Measurements from ENCODE around the gene RBM33.

RBM33 gene

GRCh38 chr7:155647302-155647701, 2.8 kb downstream of the RBM33 start:
- TF ChIP-seq POLR2AphosphoS5 (IDR thresholded peaks at IDR 0.05; ENCODE audit: borderline replicate concordance, low read depth, low read length) (no peak), EZH2 (IDR thresholded peaks at IDR 0.05) (no peak), FOXP2 (optimal IDR thresholded peaks at IDR 0.05; ENCODE audit: control extremely low read depth, extremely low read length, insufficient read depth) (no peak)
- Histone ChIP-seq H3K27ac (no peak overlapping the region), H3K9ac (ENCODE audit: insufficient read length) (no peak overlapping the region), H3K4me3 (no peak overlapping the region), H3K36me3 (ENCODE audit: insufficient read depth, low read length) (peaks cover 60% of the 10 kb centered on the region), H3K9me3 (ENCODE audit: low read depth, low read length) (peaks cover 46% of the 10 kb centered on the region)
- no peak for DNase-seq (ENCODE audit: low read depth, low spot score)

DNA sequence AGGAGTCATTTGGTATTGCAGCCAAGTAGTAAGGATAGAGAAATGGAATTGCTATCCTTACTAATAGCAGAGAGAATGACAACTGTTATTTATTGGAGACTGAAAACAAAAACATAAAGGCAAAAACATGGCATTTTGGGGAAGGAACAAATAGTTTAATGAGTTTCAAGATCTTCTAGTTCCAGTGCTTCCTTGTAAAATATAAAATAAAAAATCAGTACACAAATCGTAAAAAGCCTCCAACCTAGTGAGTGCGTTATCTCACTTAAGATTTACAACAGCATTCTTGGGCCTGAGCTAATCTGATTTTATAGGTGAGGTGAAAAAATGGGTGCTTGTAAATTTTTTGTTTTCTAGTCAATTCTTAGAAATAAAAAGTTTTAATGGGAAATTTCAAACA, 3.3 kb downstream of the RBM33 start:
- H3K9ac ChIP-seq (ENCODE audit: insufficient read length) = no peak overlapping the region
- TF ChIP-seq POLR2AphosphoS5 (IDR thresholded peaks at IDR 0.05; ENCODE audit: borderline replicate concordance, low read depth, low read length) = no peak
- TF ChIP-seq FOXP2 (optimal IDR thresholded peaks at IDR 0.05; ENCODE audit: control extremely low read depth, extremely low read length, insufficient read depth) = no peak
- TF ChIP-seq EZH2 (IDR thresholded peaks at IDR 0.05) = no peak
- no peak overlapping the region for H3K27ac ChIP-seq
- peaks cover 49% of the 10 kb centered on the region for H3K9me3 ChIP-seq (ENCODE audit: low read depth, low read length)
- no peak for DNase-seq (ENCODE audit: low read depth, low spot score)
- H3K4me3 ChIP-seq = no peak overlapping the region
- peaks cover 59% of the 10 kb centered on the region for H3K36me3 ChIP-seq (ENCODE audit: insufficient read depth, low read length)

GRCh38 chr7:155648752-155649339, 4.4 kb downstream of the RBM33 start:
- Histone ChIP-seq H3K4me3 (no peak overlapping the region), H3K9ac (ENCODE audit: insufficient read length) (no peak overlapping the region), H3K27ac (no peak overlapping the region), H3K36me3 (ENCODE audit: insufficient read depth, low read length) (peaks cover 56% of the 10 kb centered on the region), H3K9me3 (ENCODE audit: low read depth, low read length) (peaks cover 49% of the 10 kb centered on the region)
- TF ChIP-seq FOXP2 (optimal IDR thresholded peaks at IDR 0.05; ENCODE audit: control extremely low read depth, extremely low read length, insufficient read depth) (no peak), POLR2AphosphoS5 (IDR thresholded peaks at IDR 0.05; ENCODE audit: borderline replicate concordance, low read depth, low read length) (no peak), EZH2 (IDR thresholded peaks at IDR 0.05) (no peak)
- no peak for DNase-seq (ENCODE audit: low read depth, low spot score)

GRCh38 chr7:155649588-155649987, 5.1 kb downstream of the RBM33 start:
- Histone ChIP-seq H3K4me3 (no peak overlapping the region), H3K27ac (no peak overlapping the region), H3K9me3 (ENCODE audit: low read depth, low read length) (peaks cover 49% of the 10 kb centered on the region), H3K36me3 (ENCODE audit: insufficient read depth, low read length) (peaks cover 56% of the 10 kb centered on the region), H3K9ac (ENCODE audit: insufficient read length) (no peak overlapping the region)
- TF ChIP-seq FOXP2 (optimal IDR thresholded peaks at IDR 0.05; ENCODE audit: control extremely low read depth, extremely low read length, insufficient read depth) = no peak
- DNase-seq (ENCODE audit: low read depth, low spot score) = no peak

DNA sequence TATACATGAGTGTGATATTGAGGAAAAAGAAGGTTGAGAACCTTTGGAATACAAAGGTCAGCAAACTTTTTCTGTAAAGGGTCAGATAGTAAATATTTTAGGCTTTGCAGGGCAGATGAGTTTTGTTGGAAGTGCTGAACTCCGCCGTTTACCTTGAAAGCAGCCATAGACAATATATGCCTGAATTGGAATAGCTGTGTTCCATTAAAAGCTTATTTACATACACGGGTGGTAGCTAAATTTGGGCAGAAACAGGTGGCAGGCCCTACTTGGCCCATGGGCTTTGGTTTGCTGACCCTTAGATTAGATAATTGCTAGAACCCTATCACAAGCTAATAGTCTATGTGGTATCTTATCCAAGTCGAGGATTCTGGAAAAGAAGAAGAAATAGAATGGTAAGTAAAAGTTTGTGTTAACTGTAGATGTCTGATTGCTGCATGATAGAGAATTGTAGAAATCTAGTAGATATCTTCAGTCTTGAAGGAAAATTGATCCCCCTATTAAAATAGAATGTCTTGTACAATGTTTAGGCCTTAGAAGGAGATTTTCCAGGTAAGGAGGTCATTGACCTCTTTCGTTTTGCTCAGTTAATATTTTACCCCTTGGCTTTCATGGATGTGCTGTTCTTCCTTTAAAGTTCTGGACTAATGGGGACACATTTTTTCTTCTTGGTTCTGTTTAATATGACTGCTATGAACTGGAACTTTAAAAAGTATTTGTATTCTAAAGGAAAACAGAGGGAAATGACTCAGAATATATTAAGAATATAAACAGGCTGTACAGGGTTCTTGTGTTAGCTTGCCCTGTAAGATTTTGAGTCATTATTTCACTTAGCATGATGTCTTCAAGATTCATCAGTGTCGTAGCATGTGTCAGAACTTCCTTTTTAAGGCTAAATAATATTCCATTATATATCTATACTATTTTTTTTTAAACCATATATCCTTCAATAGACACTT, 8.0 kb downstream of the RBM33 start:
- Histone ChIP-seq H3K9me3 (ENCODE audit: low read depth, low read length) (peaks cover 40% of the 10 kb centered on the region), H3K4me3 (no peak overlapping the region), H3K36me3 (ENCODE audit: insufficient read depth, low read length) (peaks cover 59% of the 10 kb centered on the region), H3K9ac (ENCODE audit: insufficient read length) (no peak overlapping the region), H3K27ac (no peak overlapping the region)
- TF ChIP-seq POLR2AphosphoS5 (IDR thresholded peaks at IDR 0.05; ENCODE audit: borderline replicate concordance, low read depth, low read length) = no peak
- TF ChIP-seq EZH2 (IDR thresholded peaks at IDR 0.05) = no peak
- no peak for TF ChIP-seq FOXP2 (optimal IDR thresholded peaks at IDR 0.05; ENCODE audit: control extremely low read depth, extremely low read length, insufficient read depth)
- no peak for DNase-seq (ENCODE audit: low read depth, low spot score)

DNA sequence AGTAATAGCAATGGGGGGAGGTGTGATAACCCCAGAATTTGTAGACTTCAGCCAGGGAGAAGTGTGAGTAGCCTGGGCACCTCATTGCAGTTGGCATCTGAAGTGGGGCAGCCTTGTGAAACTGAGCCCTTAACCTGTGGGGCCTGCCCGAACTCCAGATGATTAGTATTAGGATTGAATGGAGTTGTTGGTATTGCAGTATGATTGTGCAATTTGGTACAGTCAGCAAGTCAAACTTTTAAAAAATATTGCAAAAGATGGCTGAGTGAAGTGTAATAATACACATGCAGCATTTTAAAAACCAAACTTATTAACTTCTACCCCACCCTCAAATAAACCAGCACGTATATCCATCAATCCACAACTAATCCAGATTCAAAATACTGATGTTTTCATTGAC, 9.3 kb downstream of the RBM33 start:
- Histone ChIP-seq H3K36me3 (ENCODE audit: insufficient read depth, low read length) (peaks cover 50% of the 10 kb centered on the region), H3K9ac (ENCODE audit: insufficient read length) (no peak overlapping the region), H3K4me3 (no peak overlapping the region), H3K9me3 (ENCODE audit: low read depth, low read length) (peaks cover 27% of the 10 kb centered on the region), H3K27ac (no peak overlapping the region)
- no peak for DNase-seq (ENCODE audit: low read depth, low spot score)
- no peak for TF ChIP-seq FOXP2 (optimal IDR thresholded peaks at IDR 0.05; ENCODE audit: control extremely low read depth, extremely low read length, insufficient read depth)
- no peak for TF ChIP-seq POLR2AphosphoS5 (IDR thresholded peaks at IDR 0.05; ENCODE audit: borderline replicate concordance, low read depth, low read length)
- no peak for TF ChIP-seq EZH2 (IDR thresholded peaks at IDR 0.05)

DNA sequence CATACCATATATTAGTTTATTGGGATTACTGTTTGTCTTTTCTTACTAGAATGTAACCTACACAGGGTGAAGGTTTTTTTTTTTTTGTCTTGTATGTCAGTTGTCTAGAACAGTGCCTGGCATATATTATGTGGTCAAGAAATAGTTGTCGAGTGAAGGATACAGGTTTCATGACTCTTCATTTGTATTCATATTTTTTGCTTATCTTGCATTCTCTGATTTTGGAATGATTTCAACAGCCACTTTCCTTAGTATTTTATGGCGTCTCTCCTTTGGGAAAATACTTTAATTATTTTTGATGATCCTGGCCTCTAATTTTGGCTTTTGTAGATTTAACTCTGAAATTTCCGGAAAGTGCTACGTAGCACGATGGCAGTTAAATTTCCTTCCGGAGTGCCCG, 12.4 kb downstream of the RBM33 start:
- TF ChIP-seq EZH2 (IDR thresholded peaks at IDR 0.05) (no peak), POLR2AphosphoS5 (IDR thresholded peaks at IDR 0.05; ENCODE audit: borderline replicate concordance, low read depth, low read length) (no peak), FOXP2 (optimal IDR thresholded peaks at IDR 0.05; ENCODE audit: control extremely low read depth, extremely low read length, insufficient read depth) (no peak)
- Histone ChIP-seq H3K9me3 (ENCODE audit: low read depth, low read length) (peaks cover 4% of the 10 kb centered on the region), H3K36me3 (ENCODE audit: insufficient read depth, low read length) (peaks cover 36% of the 10 kb centered on the region)

GRCh38 chr7:155660059-155660757, 15.7 kb downstream of the RBM33 start:
- DNase-seq (ENCODE audit: low read depth, low spot score) = no peak
- H3K27ac ChIP-seq = no peak overlapping the region
- H3K4me3 ChIP-seq = no peak overlapping the region
- TF ChIP-seq POLR2AphosphoS5 (IDR thresholded peaks at IDR 0.05; ENCODE audit: borderline replicate concordance, low read depth, low read length) (no peak), EZH2 (IDR thresholded peaks at IDR 0.05) (no peak), FOXP2 (optimal IDR thresholded peaks at IDR 0.05; ENCODE audit: control extremely low read depth, extremely low read length, insufficient read depth) (no peak)
- H3K9me3 ChIP-seq (ENCODE audit: low read depth, low read length) = no peaks in the 10 kb centered on the region; the same call in 1 of the 2 replicates
- no peak overlapping the region for H3K9ac ChIP-seq (ENCODE audit: insufficient read length)
- H3K36me3 ChIP-seq (ENCODE audit: insufficient read depth, low read length) = peaks cover 31% of the 10 kb centered on the region

More for the DNA sequence above, 12.4 kb downstream of the RBM33 start:
- H3K9ac ChIP-seq (ENCODE audit: insufficient read length) = no peak overlapping the region
- DNase-seq (ENCODE audit: low read depth, low spot score) = no peak
- H3K27ac ChIP-seq = no peak overlapping the region
- H3K4me3 ChIP-seq = no peak overlapping the region
